GM21717 (cell line): Measurements from ENCODE around the gene KCNC4.

Experiments used
- ATAC-seq: cut with Tn5 transposase; IDR thresholded peaks from one replicate; pipeline ENCODE4 v1.9.1; 2021; ENCODE audit warnings: mild to moderate bottlenecking, moderate library complexity; ENCODE audit not compliant: unreplicated experiment

The KCNC4 gene

DNA sequence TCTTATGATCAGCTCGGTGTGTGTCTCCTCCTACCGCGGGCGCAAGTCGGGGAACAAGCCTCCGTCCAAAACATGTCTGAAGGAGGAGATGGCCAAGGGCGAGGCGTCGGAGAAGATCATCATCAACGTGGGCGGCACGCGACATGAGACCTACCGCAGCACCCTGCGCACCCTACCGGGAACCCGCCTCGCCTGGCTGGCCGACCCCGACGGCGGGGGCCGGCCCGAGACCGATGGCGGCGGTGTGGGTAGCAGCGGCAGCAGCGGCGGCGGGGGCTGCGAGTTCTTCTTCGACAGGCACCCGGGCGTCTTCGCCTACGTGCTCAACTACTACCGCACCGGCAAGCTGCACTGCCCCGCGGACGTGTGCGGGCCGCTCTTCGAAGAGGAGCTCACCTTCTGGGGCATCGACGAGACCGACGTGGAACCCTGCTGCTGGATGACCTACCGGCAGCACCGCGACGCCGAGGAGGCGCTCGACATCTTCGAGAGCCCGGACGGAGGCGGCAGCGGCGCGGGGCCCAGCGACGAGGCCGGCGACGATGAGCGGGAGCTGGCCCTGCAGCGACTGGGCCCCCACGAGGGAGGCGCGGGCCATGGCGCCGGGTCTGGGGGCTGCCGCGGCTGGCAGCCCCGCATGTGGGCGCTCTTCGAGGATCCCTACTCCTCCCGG is 1.5 kb downstream of the KCNC4 start:
- no peak for ATAC-seq

DNA sequence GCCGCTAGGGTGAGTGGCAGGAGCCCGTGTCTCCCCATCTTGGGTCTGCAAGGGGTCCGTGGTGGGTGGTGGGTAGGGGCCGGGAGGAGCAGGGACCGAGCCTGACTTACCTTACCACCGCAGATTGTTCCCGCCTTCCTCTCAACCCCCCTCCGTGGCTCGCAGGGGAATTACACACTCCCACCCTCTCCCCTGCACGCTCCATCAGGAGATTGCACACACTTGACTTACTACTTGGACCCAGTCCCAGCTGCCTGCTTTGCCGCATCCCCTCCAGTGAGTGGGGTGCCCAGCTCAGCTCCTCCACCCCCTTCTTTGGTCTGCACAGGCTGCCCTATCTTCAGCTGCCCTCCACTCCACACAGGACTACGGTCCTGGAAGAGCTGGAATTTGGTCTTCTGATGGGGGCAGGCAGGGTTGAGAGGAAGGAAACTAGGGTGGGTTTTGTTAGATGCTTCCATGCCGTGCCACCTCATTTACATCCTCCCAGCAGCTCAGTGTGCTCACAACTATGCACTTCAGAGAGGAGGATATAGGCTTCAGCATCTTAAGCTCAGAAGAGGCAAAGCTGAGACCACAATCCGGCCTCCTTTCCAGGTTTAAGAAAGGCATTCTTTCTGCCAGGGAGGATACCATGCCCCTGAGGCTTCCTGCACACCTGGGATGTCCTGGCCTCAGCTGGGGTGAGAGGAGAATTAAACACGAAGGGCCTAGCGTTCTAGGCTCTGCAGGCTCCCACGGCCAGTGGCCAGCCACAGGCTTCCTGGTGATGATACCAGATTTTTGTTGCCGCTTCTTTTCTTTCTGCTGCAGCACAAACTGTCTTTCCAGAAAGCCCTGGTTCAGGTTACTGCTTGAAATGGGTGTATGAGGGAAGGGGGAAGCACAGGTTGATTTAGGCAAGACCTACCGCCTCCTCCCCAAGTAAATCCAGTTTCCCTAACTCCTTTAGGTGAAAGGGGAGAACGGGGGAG is 2.3 kb downstream of the KCNC4 start:
- no peak for ATAC-seq

DNA sequence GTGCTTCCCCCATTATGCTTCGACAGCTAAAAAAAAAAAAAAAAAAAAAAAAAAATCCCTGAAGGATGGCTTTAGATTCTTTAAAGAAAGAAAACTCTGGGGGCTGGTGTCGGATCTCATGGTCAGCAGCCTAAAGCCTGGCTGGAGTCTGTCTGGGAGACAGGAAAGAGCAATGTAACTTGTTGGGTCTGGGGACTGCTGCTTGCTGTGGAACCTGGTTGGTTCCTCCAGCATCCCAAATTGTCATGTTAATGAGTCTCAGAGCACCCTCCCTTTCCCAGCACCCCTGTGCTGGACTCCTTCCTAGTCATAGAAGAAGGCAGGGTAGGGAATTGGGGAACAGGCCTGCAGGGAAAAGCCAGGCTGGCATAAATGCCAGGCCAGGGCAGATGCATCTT is 3.0 kb downstream of the KCNC4 start:
- no peak for ATAC-seq

DNA sequence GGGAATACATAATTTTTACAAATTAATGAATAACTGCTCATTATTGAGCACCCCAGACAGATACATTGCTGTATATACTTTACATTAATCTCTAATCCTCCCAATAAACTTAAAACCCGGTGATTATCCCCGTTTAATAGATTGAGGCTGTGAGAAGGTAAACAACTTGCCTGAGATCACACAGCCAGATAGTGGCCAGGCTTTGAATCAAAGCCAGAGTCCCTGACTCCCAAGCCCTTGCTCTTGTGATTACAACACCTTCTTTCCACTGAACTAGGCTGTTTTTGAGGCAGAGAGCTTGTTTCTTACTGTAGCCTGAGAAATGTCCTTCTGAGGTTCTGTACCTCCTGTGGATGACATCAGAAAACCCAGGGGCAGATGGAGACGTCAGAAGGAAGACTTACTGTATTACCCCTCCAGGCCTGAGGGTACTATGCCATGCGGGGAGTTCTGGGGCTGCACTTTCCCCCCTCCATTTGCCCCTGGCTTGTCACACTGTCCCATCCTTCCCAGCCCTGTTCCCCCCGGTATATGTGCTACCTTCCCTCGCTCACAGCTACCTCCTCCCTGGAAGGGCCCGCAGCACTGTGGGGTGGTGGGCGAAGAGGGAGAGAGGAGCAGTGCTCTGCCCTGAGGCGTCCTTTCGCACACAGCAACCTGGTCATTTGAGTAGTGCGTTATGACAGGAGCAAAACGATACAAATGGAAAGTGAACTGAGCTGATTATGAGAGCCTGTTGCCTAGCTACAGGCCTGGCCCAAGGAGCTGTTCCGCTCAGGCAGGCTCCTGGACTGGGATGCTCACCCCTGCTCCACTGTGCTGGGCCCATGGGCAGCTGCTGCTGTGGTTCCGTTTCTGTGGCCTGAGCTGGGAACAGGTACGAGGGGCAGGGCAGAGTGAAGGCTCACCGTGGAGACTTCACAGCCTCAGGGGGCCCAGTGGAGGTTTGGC is 4.6 kb downstream of the KCNC4 start:
- no peak for ATAC-seq

DNA sequence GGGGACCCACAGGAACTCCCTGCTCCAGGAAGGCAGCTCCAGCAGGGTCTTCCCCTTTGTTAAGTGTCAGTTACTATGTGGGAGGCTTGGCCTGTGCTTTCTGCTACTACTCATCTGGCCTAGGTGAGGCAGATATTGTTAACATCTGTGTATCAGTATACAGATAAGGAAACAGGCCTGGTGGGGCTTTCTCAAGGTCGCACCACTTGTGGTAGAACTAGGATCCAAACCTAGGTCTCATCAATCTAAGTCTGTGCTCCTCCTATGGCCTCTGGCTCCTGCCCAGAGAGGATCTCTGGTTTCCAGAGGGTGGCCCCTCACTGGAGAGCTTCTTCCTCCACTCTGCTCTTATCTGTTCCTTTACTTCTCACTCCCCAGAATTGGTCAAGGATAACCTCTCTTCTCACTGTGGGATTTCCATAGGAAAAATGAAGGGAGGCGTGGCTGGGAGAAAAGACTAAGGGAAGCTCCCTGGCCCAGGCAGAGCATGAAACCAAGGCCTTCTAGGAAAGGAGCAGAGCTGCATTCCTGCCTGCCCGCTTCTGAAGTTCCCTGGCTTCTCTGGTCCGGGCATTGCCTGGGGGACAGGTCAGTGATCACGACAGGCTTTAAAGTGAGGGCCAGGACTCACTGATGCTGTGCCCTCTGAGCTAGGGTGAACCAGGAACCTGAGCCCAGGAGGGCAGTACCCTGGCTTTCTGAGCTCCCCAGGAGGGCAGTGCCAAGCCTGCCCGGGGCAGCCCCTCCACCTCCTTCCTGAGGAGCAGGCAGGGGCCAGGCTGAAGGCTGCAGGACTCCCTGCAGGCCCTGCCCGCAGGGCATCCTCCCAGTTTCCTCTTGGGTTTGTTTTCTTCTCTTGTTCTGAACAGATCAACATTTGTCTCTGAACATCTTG is 5.8 kb downstream of the KCNC4 start:
- ATAC-seq, result no peak

DNA sequence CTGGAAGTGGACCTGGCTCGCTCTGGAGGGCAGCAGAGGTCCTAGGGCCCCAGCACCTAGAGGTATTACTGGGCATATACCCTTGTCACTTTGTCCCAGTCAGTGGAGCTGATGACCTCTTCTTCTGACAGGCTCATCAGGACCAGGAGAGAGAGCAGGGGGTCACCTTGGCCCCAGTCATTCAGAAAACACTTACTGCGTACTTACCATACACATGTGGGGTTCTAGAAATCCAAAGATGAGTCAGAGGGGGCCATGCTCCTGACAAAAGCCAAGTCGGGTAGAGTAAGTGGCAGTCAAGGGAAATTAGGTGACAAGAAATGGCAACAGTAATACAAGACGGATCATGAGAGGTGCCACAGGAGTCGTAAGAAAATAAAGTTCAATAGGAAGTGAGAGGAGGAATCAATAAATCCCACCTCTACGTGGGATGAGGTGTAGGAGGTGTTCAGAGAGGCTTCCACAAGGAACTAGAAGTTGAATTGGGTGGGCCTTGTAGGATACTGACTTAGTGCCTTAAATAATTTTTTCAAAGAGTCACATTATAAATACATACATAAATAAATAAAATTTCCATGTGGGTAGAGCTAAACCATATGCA is 6.8 kb downstream of the KCNC4 start:
- ATAC-seq, result no peak

DNA sequence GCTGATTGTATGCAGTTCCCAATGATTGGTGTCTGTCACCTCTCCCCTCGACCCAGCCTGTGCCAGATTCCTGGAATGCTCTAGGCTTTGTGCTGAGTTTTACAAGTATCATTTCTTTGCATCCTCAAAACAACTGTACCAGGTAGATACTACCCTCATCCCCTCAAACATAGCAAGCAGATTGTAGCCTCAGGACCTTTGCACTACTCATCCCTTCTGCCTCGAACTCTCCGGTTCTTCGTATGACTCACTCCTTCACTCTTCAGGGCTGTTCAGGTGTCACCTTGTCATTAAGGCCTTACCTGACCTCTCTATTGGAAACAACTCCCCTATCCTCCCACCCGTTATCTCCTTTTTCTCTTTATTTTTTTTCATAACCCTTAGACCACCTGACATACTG is 8.0 kb downstream of the KCNC4 start:
- no peak for ATAC-seq

DNA sequence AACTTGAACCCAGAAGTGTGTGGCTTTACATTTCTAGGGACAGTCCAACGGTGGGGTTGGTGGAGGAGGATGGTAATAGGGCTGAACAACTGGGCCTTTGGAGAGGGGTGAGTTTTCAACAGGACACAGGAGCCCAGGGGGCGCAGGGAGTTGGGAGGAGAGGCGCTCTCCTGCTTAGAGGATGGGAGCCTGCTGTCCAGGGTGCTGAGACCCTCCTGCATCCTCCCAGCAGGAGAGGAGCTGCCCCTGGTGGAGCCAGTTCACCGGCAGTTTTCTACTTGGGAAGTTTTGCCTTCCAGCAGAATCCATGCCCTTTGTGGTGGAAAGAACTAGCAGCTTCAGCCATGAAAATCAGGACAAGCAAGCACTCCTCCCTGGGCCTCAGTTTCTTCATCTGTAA is 8.6 kb downstream of the KCNC4 start:
- no peak for ATAC-seq

DNA sequence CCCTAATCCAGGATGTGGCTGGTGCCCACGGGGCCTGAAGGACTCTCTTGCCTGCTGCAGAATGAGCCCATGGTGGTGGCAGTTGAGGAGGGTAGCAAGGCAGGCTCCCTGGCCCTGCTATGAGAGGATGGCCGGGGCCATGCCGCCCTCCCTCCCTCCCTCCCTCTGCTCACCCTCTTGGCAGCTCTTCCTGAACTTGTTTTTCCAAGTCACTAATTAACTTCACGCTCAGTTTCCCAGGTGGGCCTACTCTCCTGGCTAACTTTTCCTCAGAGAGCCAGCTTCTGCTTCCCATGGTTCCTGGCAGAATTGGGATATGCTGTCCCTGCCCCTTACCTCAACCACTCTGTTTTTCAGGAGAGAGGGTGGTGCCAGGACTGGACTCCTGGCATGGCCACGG is 10.2 kb downstream of the KCNC4 start:
- no peak for ATAC-seq

DNA sequence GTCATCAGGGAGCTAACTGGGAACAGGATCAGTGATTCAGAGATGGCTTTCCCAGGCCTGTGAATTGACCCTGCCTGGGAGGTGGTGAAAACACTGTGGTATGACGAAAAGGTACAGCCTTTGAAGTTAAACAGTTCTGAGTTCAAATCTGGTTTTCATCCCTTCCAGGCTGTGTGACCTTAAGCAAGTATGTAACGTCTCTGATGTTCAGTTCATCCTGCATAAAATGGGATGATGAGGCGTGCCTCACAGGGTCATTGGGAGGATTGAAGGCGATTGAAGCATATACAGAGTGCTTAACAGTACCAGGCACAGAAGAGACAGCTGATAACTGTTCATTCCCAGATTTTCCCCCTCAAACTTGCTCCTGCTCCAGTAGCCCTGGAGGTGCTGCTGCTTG is 11.0 kb downstream of the KCNC4 start:
- no peak for ATAC-seq

DNA sequence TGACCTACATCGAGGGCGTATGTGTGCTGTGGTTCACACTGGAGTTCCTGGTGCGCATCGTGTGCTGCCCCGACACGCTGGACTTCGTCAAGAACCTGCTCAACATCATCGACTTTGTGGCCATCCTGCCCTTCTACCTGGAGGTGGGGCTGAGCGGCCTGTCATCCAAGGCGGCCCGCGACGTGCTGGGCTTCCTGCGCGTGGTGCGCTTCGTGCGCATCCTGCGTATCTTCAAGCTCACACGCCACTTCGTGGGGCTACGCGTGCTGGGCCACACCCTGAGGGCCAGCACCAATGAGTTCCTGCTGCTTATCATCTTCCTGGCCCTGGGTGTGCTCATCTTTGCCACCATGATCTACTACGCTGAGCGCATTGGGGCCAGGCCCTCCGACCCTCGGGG is 13.0 kb downstream of the KCNC4 start:
- no peak for ATAC-seq

DNA sequence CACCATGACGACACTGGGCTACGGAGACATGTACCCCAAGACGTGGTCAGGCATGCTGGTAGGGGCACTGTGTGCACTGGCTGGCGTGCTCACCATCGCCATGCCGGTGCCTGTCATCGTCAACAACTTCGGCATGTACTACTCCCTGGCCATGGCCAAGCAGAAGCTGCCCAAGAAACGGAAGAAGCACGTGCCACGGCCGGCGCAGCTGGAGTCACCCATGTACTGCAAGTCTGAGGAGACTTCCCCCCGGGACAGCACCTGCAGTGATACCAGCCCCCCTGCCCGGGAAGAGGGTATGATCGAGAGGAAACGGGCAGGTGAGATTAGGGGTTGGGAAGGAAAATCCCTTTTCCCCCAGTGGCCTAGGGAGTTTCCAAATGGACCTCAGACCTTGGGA is 13.5 kb downstream of the KCNC4 start:
- ATAC-seq, result no peak

DNA sequence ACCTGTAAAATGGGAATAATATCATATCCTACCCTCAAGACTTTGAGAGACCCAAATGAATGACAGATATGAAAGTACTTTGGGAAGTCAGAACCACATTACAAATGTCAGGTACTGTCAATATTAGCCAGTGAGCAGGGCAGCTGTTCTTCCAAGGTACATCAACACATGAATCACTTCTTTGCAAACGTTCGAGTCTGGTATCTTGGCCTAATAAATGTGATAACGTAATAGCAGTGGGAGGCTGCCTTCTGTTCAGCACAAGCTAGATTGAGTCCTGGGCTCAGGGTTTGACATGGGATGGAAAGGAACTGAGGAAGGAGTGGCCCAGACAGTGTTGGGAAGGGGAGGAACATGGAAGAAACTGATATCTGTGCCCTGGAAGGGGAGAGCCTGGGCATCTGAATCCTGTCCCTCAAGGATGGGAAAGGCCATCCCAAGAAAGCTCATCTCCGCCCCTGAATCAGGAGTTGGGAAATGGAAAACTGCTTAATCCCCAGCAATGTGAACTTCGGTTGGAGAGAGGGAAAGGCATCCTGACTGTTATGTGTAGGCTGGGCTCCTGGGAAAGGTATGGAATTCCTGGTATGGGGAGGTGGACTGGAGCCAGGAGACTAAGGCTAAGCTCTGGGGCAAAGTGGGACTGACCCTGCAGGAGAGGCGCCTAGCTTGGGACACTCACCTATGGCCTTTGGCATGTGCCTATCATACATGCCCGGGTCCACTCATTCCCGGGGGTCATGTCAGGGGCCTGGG is 14.3 kb downstream of the KCNC4 start:
- no peak for ATAC-seq

DNA sequence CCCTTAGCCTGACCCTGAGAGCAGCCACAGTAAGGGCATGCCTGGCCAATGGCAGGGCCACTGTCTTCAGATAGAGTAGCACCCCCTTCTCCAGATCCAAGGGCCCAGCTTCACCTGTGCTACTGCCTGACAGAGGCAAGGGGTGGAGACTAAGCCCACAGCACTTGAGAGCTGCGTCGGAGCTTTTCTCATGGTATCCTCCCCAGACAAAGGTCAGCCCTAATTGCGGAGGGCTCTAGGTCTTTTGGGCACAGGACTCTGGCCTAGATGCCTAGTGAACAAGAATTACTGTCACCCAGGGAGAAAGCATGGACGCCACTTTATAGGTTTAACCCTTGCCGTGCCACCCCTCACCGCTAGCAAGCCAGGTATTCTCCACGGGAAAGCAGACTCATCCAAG is 15.1 kb downstream of the KCNC4 start:
- no peak for ATAC-seq

DNA sequence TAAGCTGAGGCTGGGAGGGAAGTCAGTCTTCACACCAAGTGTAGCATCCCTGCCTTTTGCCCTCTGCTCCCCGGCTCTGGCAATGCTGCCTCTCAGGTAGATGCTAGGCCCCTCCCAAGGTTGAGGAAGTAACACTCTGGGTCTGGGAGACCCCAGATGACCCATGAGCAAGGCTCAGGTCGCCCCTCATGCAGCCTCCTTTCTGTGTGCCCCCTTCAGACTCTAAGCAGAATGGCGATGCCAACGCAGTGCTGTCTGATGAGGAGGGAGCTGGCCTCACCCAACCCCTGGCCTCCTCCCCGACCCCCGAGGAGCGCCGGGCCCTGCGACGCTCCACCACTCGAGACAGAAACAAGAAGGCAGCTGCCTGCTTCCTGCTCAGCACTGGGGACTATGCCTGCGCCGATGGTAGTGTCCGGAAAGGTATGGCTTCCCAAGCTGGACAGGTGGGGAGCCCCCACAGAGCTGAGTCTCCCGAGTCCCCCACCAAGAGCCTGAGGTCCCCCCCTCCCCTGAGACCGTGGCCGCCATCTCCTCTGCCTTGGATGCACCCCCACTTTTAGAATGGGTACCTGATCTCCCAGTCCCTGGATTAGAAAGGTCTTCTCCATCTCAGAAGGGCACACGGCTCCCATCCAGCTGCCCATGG is 15.8 kb downstream of the KCNC4 start:
- no peak for ATAC-seq

DNA sequence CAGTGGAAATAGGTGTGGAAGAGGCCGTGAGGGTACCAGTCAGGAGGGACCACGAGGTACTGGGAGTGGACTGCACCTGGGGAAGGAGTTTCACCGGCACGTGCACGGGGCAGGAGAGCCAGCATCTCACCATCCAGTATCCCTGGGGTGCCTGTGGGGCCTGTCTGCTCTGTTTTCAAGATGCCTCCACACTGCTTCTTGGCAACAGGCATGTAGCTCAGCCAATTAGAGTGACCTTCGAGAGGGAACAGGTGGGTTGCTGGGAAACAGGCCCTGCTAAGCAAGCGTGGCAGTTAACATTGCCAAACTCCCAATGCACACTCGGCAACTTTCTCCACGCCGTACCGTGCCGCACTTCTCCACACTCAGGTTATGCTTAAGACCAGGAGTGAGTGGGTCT is 17.7 kb downstream of the KCNC4 start:
- ATAC-seq, result no peak

DNA sequence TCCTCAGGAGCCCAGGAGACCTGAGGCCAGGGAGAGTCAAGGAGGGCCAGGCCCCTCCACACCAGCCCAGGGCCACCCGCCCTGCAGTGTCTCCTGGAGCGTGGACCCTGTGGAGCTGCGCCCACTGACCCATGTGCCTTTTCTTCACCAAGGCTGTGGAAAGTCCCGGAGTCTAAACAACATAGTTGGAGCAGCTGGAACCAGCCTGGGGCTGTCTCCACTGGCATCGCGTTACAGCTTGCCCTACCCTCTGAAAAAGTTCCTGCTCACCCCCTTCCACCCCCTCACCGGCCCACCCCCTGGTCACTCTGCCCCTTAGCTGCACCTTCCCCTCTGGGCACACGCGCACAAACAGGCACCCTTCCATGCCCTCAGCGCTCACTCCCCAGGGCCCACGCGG is 18.3 kb downstream of the KCNC4 start:
- ATAC-seq, result no peak

DNA sequence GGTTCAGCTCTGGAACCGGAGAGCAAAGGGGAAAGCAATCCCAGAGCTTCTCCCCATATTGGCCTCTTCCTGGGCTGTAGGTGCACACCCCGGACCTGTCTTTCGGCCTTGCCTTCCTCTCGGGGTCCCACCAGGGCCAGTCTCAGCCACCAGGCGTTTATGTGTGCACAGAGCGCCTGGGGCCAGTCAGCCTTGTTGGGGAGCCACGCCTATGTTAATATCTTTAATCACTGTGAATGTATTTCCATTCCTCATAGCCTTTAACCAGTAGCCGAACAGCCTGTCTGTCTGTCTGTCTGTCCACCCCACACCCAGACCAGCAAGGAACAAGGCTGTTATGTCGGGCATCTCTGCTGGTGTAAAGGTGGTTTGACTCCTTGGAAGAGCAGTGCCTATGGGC is 18.8 kb downstream of the KCNC4 start:
- no peak for ATAC-seq
